HT-29 (cell line): Measurements from ENCODE around the gene LRP1B. TPM values are rescaled to one million over a fixed set of nuclear protein-coding genes. Genes with fewer than 3 reads are reported as not detected.

Source experiments
- DNase-seq: peaks from one replicate; pipeline ENCODE4 v3.0.0-alpha.2; 2015; ENCODE audit warnings: low spot score
- total RNA-seq: library from RNA; depleted of rRNA; stranded (reverse); fragments of >200 nt; shearing (Covaris generic); gene quantifications from 2 replicates; pipeline ENCODE4 v1.2.3, GENCODE V29; 2014

Gene LRP1B
- total RNA-seq, 1 experiment from 2014 or later: not detected

GRCh38 chr2:141697035-141697434, 433.8 kb downstream of the LRP1B start:
- no peak for DNase-seq

GRCh38 chr2:141694180-141694579, 436.6 kb downstream of the LRP1B start:
- DNase-seq: no peak

GRCh38 chr2:141692829-141693228, 438.0 kb downstream of the LRP1B start:
- no peak for DNase-seq

- DNase-seq: no peak
These were observed 454.7 kb downstream of the LRP1B start for GRCh38 chr2:141676139-141676538.

GRCh38 chr2:141666191-141666590, 464.6 kb downstream of the LRP1B start:
- DNase-seq: no peak

GRCh38 chr2:141660232-141660631, 470.6 kb downstream of the LRP1B start:
- no peak for DNase-seq

- no peak for DNase-seq
These were observed 476.5 kb downstream of the LRP1B start for GRCh38 chr2:141654311-141654710.

- no peak for DNase-seq
These were observed 477.6 kb downstream of the LRP1B start for GRCh38 chr2:141653184-141653583.

- DNase-seq: no peak
These were observed 478.5 kb downstream of the LRP1B start for GRCh38 chr2:141652308-141652707.

- no peak for DNase-seq
These were observed 483.5 kb downstream of the LRP1B start for GRCh38 chr2:141647353-141647752.

GRCh38 chr2:141641462-141641861, 489.4 kb downstream of the LRP1B start:
- no peak for DNase-seq

GRCh38 chr2:141639809-141640208, 491.0 kb downstream of the LRP1B start:
- DNase-seq: no peak

GRCh38 chr2:141633132-141633531, 497.7 kb downstream of the LRP1B start:
- DNase-seq: no peak

- DNase-seq: no peak
These were observed 500.3 kb downstream of the LRP1B start for GRCh38 chr2:141630407-141630930.

- no peak for DNase-seq
These were observed 510.4 kb downstream of the LRP1B start for GRCh38 chr2:141620372-141620771.

- no peak for DNase-seq
These were observed 512.4 kb downstream of the LRP1B start for GRCh38 chr2:141618457-141618856.

- no peak for DNase-seq
These were observed 518.8 kb downstream of the LRP1B start for GRCh38 chr2:141611981-141612380.

- DNase-seq: no peak
These were observed 519.6 kb downstream of the LRP1B start for GRCh38 chr2:141611176-141611571.

GRCh38 chr2:141610564-141611175, 520.1 kb downstream of the LRP1B start:
- DNase-seq: no peak

- DNase-seq: no peak
These were observed 525.7 kb downstream of the LRP1B start for GRCh38 chr2:141605163-141605562.

GRCh38 chr2:141601511-141602152, 529.2 kb downstream of the LRP1B start:
- no peak for DNase-seq

- DNase-seq: no peak
These were observed 531.1 kb downstream of the LRP1B start for GRCh38 chr2:141599721-141600120.

GRCh38 chr2:141598982-141599381, 531.8 kb downstream of the LRP1B start:
- DNase-seq: no peak
